OCI-LY7 (cell line): ENCODE results near the gene PACS1. TPM values are rescaled to one million over a fixed set of nuclear protein-coding genes. Genes with fewer than 3 reads are reported as not detected.

Source experiments
- BruUV-seq: library from RNA; stranded (reverse); fragments of 400-500 nt; replicated peaks from 2 replicates; lab custom pipeline; 2021; lab: Mats Ljungman, UMichigan
- CTCF ChIA-PET: fragments of 300-600 bp; sonication (Branson Sonifier 250); formaldehyde crosslinking; loops from one replicate; lab custom pipeline; 2022; ENCODE audit warnings: antibody characterized with exemption; ENCODE audit not compliant: unreplicated experiment; lab: Charles Lee
- POLR2A ChIA-PET: fragments of 300-600 bp; sonication (Branson Sonifier 250); formaldehyde crosslinking; loops from one replicate; lab custom pipeline; 2022; ENCODE audit warnings: antibody characterized with exemption; lab: Charles Lee
- DNase-seq: peaks from one replicate; pipeline ENCODE4 v3.0.0-alpha.2; 2015; ENCODE audit warnings: low spot score
- H2AFZ ChIP-seq: fragments of 200-600 bp; sonication (generic), shearing (Covaris generic); 2 replicates; pipeline ENCODE4 v1.6.1; 2014; ENCODE audit warnings: mild to moderate bottlenecking, antibody characterized with exemption, low read length, moderate library complexity
- H3K27ac ChIP-seq: fragments of 200-600 bp; sonication (generic); 2 replicates; pipeline ENCODE4 v1.5.1; 2014; ENCODE audit warnings: mixed run types, low read depth, mild to moderate bottlenecking, moderate library complexity, low read length, inconsistent platforms; ENCODE audit not compliant: poor library complexity, severe bottlenecking
- H3K36me3 ChIP-seq: fragments of 200-600 bp; sonication (generic); 2 replicates; pipeline ENCODE4 v1.6.1; 2014; ENCODE audit warnings: mild to moderate bottlenecking, antibody characterized with exemption, low read length, moderate library complexity, mixed read lengths; ENCODE audit not compliant: insufficient read depth
- H3K4me1 ChIP-seq: fragments of 200-600 bp; sonication (generic); 2 replicates; pipeline ENCODE4 v1.5.1; 2014; ENCODE audit warnings: mild to moderate bottlenecking, low read length; ENCODE audit not compliant: insufficient read depth, poor library complexity, severe bottlenecking
- H3K4me2 ChIP-seq: fragments of 200-600 bp; sonication (generic); 2 replicates; pipeline ENCODE4 v1.6.1; 2014; ENCODE audit warnings: mild to moderate bottlenecking, low read length
- H3K4me3 ChIP-seq: fragments of 200-600 bp; sonication (generic); 2 replicates; pipeline ENCODE4 v1.5.1; 2014; ENCODE audit warnings: mild to moderate bottlenecking, low read depth, low read length; ENCODE audit not compliant: poor library complexity, severe bottlenecking
- H3K79me2 ChIP-seq: fragments of 200-600 bp; sonication (generic); 2 replicates; pipeline ENCODE4 v1.6.1; 2016; ENCODE audit warnings: low read depth, mild to moderate bottlenecking, low read length, moderate library complexity, mixed read lengths; ENCODE audit not compliant: insufficient read depth
- H3K9me2 ChIP-seq: fragments of 200-600 bp; sonication (generic); 2 replicates; pipeline ENCODE4 v1.6.1; 2016; ENCODE audit warnings: mild to moderate bottlenecking, low read length, mixed read lengths; ENCODE audit not compliant: insufficient read depth
- H3K9me3 ChIP-seq: fragments of 200-600 bp; sonication (generic); 2 replicates; pipeline ENCODE4 v1.6.1; 2014; ENCODE audit warnings: mild to moderate bottlenecking, mixed run types, low read length, mixed read lengths
- H4K20me1 ChIP-seq: fragments of 200-600 bp; sonication (generic); 2 replicates; pipeline ENCODE4 v1.6.1; 2014; ENCODE audit warnings: mild to moderate bottlenecking, antibody characterized with exemption, low read length, moderate library complexity, mixed read lengths; ENCODE audit not compliant: insufficient read depth
- CTCF ChIP-seq: fragments of 200-600 bp; sonication (generic); conservative IDR thresholded peaks from 2 replicates; pipeline ENCODE4 v1.5.1; 2014; ENCODE audit warnings: mild to moderate bottlenecking, antibody characterized with exemption, low read length, moderate library complexity, mixed read lengths
- EZH2phosphoT487 ChIP-seq: fragments of 200-600 bp; sonication (generic); IDR thresholded peaks from 2 replicates; pipeline ENCODE4 v1.6.1; 2018; ENCODE audit warnings: low read depth, borderline replicate concordance, mild to moderate bottlenecking, mixed run types, antibody characterized with exemption, low read length, moderate library complexity, mixed read lengths
- intact Hi-C: fragments of 100-400 bp; cut with micrococcal nuclease; formaldehyde crosslinking; loops from one replicate; pipeline ENCODE4 v1.10.0; 2022; ENCODE audit not compliant: unreplicated experiment
- total RNA-seq, 2 experiments: library from RNA; depleted of rRNA in 1 of 2; stranded (reverse); fragments of >200 nt in 1 of 2; shearing (Covaris generic) in 1 of 2; gene quantifications; 2 replicates each; pipeline ENCODE4 v1.2.3, GENCODE V29; 2014 to 2022

The PACS1 gene
- total RNA-seq, 2 experiments from 2014 or later: 23.7 to 52.5 TPM

GRCh38 chr11:66232769-66233168 lies 162.7 kb downstream of the PACS1 start:
- no peaks in the 10 kb centered on the region for H4K20me1 ChIP-seq
- intact Hi-C loops: no loop called here
- no peaks in the 10 kb centered on the region for H3K9me3 ChIP-seq
- H3K4me1 ChIP-seq: no peaks in the 10 kb centered on the region
- H2AFZ ChIP-seq: no peak overlapping the region
- CTCF ChIA-PET: no interaction called here
- no peak for TF ChIP-seq CTCF
- no peak for TF ChIP-seq EZH2phosphoT487
- BruUV-seq: no TSS peak
- DNase-seq: no peak
- no peak overlapping the region for H3K4me3 ChIP-seq
- POLR2A ChIA-PET: no interaction called here
- no peaks in the 10 kb centered on the region for H3K9me2 ChIP-seq
- H3K4me2 ChIP-seq: no peak overlapping the region
- no peaks in the 10 kb centered on the region for H3K79me2 ChIP-seq
- H3K27ac ChIP-seq: no peak overlapping the region
- no peaks in the 10 kb centered on the region for H3K36me3 ChIP-seq

GRCh38 chr11:66233301-66233700 lies 163.2 kb downstream of the PACS1 start:
- DNase-seq: no peak
- Histone ChIP-seq H3K9me3 (no peaks in the 10 kb centered on the region), H3K79me2 (no peaks in the 10 kb centered on the region), H3K4me3 (no peak overlapping the region), H4K20me1 (no peaks in the 10 kb centered on the region), H3K9me2 (no peaks in the 10 kb centered on the region), H3K4me1 (no peaks in the 10 kb centered on the region), H3K36me3 (no peaks in the 10 kb centered on the region), H3K4me2 (no peak overlapping the region), H3K27ac (no peak overlapping the region), H2AFZ (no peak overlapping the region)
- CTCF ChIA-PET: no interaction called here
- POLR2A ChIA-PET: no interaction called here
- no TSS peak for BruUV-seq
- intact Hi-C loops: no loop called here
- no peak for TF ChIP-seq CTCF
- no peak for TF ChIP-seq EZH2phosphoT487

GRCh38 chr11:66235141-66235540 lies 165.1 kb downstream of the PACS1 start:
- Histone ChIP-seq H3K4me2 (no peak overlapping the region), H3K79me2 (no peaks in the 10 kb centered on the region), H3K36me3 (no peaks in the 10 kb centered on the region), H3K9me3 (no peaks in the 10 kb centered on the region), H3K4me3 (no peak overlapping the region), H3K9me2 (no peaks in the 10 kb centered on the region), H3K27ac (no peak overlapping the region), H2AFZ (no peak overlapping the region), H3K4me1 (no peaks in the 10 kb centered on the region), H4K20me1 (no peaks in the 10 kb centered on the region)
- TF ChIP-seq EZH2phosphoT487: no peak
- TF ChIP-seq CTCF: no peak
- BruUV-seq: no TSS peak
- DNase-seq: no peak
- ChIA-PET CTCF (no interaction called here), POLR2A (interaction anchor here (0.7 kb wide), 1 partner anchor 231 kb away, joined by 3 read pairs; no protein-coding TSS in a partner anchor)
- intact Hi-C loops: no loop called here
